Endothelial cell of umbilical vein (primary cell): Measurements from ENCODE around the gene LRP1B. TPM values are rescaled to one million over a fixed set of nuclear protein-coding genes. Genes with fewer than 3 reads are reported as not detected.

Experiments used
- BruUV-seq: library from RNA; stranded (reverse); fragments of 400-500 nt; replicated peaks from 2 replicates; lab custom pipeline; 2021; lab: Mats Ljungman, UMichigan
- CTCF ChIA-PET: fragments of 300-600, 350-600 bp; sonication (Branson Sonifier 250); formaldehyde crosslinking; loops from one replicate; lab custom pipeline; 2021; ENCODE audit warnings: antibody characterized with exemption, inconsistent platforms; lab: Charles Lee
- POLR2A ChIA-PET: fragments of 300-600, 350-600 bp; sonication (Branson Sonifier 250); formaldehyde crosslinking; loops from one replicate; lab custom pipeline; 2021; ENCODE audit warnings: antibody characterized with exemption, inconsistent platforms; lab: Charles Lee
- DNase-seq: peaks from one replicate; pipeline ENCODE4 v3.0.0-alpha.2; 2011; ENCODE audit warnings: low read depth, low spot score
- FAIRE-seq: peaks from 2 replicates; lab custom pipeline; 2011; peaks lifted over from hg19 to GRCh38; lab: Jason Lieb, UNC
- H2AFZ ChIP-seq: 2 replicates; pipeline ENCODE4 v1.6.0; 2012; ENCODE audit warnings: low read depth, low read length, control low read depth, inconsistent platforms
- H3K27ac ChIP-seq: 2 replicates; pipeline ENCODE4 v1.5.1; 2011; ENCODE audit warnings: low read depth, mild to moderate bottlenecking, control low read depth, low read length, moderate library complexity; ENCODE audit not compliant: insufficient read depth
- H3K27me3 ChIP-seq, 2 experiments: 2 replicates each; pipeline versions ENCODE4 v1.6.0 to v1.6.1; 2011; ENCODE audit warnings: low read length in 2 of 2, mixed read lengths in 1 of 2; ENCODE audit not compliant: control insufficient read depth in 2 of 2, insufficient read depth in 2 of 2
- H3K36me3 ChIP-seq, 2 experiments: 2 replicates in 1 of 2; 3 replicates in 1 of 2; pipeline ENCODE4 v1.5.1; 2011; ENCODE audit warnings: low read length in 2 of 2, mild to moderate bottlenecking in 1 of 2, moderate library complexity in 1 of 2; ENCODE audit not compliant: control insufficient read depth in 2 of 2, insufficient read depth in 2 of 2; ENCODE audit errors: extremely low read depth in 1 of 2
- H3K4me1 ChIP-seq: 3 replicates; pipeline ENCODE4 v1.5.1; 2011; ENCODE audit warnings: mild to moderate bottlenecking, low read length; ENCODE audit not compliant: control insufficient read depth, insufficient read depth; ENCODE audit errors: extremely low read depth
- H3K4me2 ChIP-seq: 2 replicates; pipeline ENCODE4 v1.6.1; 2011; ENCODE audit warnings: low read length, control low read depth, mixed read lengths; ENCODE audit not compliant: insufficient read depth
- H3K4me3 ChIP-seq, 3 experiments: fragments of 200-600 bp in 1 of 3; sonication (generic), shearing (Covaris generic) in 1 of 3; replicated peaks in 1 of 3; 2 replicates each; pipeline ENCODE4 v1.5.1; 2011 to 2016; ENCODE audit warnings: control low read depth in 3 of 3, low read length in 3 of 3, mild to moderate bottlenecking in 2 of 3, inconsistent platforms in 1 of 3, low read depth in 1 of 3, moderate library complexity in 1 of 3; ENCODE audit not compliant: insufficient read depth in 1 of 3
- H3K79me2 ChIP-seq: 2 replicates; pipeline ENCODE4 v1.6.0; 2012; ENCODE audit warnings: low read length, inconsistent platforms; ENCODE audit not compliant: control insufficient read depth, insufficient read depth
- H3K9ac ChIP-seq: replicated peaks from 2 replicates; pipeline ENCODE3; 2011; ENCODE audit warnings: low read length, control low read depth; ENCODE audit not compliant: insufficient read depth; ENCODE audit errors: extremely low read depth
- H3K9me1 ChIP-seq: replicated peaks from 3 replicates; pipeline ENCODE4 v1.6.0; 2011; ENCODE audit warnings: mild to moderate bottlenecking, low read length; ENCODE audit not compliant: control insufficient read depth, insufficient read depth; ENCODE audit errors: extremely low read depth
- H3K9me3 ChIP-seq: replicated peaks from 2 replicates; pipeline ENCODE4 v1.5.1; 2012; ENCODE audit warnings: low read length, inconsistent platforms; ENCODE audit not compliant: control insufficient read depth, insufficient read depth
- H4K20me1 ChIP-seq: replicated peaks from 2 replicates; pipeline ENCODE3; 2011; ENCODE audit warnings: mild to moderate bottlenecking, low read length; ENCODE audit not compliant: control insufficient read depth, insufficient read depth; ENCODE audit errors: extremely low read depth
- CTCF ChIP-seq, 2 donors: IDR thresholded peaks; 1 replicate in 1 of 2; 2 replicates in 1 of 2; pipeline ENCODE4 v1.5.1; 2011; ENCODE audit warnings: low read length in 2 of 2, mild to moderate bottlenecking in 2 of 2, moderate library complexity in 2 of 2, control low read depth in 1 of 2, inconsistent platforms in 1 of 2, low read depth in 1 of 2; ENCODE audit not compliant: insufficient read depth in 1 of 2; ENCODE audit errors: extremely low read depth in 1 of 2
- EZH2 ChIP-seq: IDR thresholded peaks from 2 replicates; pipeline ENCODE4 v1.6.1; 2012; ENCODE audit warnings: borderline replicate concordance, low read depth, mild to moderate bottlenecking, moderate library complexity, low read length, inconsistent platforms; ENCODE audit not compliant: severe bottlenecking
- FOS ChIP-seq: IDR thresholded peaks from 2 replicates; pipeline ENCODE4 v1.6.1; 2011; ENCODE audit warnings: mild to moderate bottlenecking, low read length, moderate library complexity, borderline replicate concordance; ENCODE audit not compliant: insufficient read depth
- GATA2 ChIP-seq: IDR thresholded peaks from 2 replicates; pipeline ENCODE4 v1.7.0; 2011; ENCODE audit warnings: low read depth, mild to moderate bottlenecking, moderate library complexity, mixed read lengths, low read length; ENCODE audit not compliant: insufficient read length, insufficient read depth
- JUN ChIP-seq: IDR thresholded peaks from 2 replicates; pipeline ENCODE4 v1.6.1; 2011; ENCODE audit warnings: borderline replicate concordance, low read depth; ENCODE audit not compliant: insufficient read length, insufficient read depth
- MYC ChIP-seq: IDR thresholded peaks from one replicate; pipeline ENCODE4 v1.6.1; 2011; ENCODE audit warnings: mild to moderate bottlenecking, low read depth, low read length
- POLR2A ChIP-seq: IDR thresholded peaks from 2 replicates; pipeline ENCODE4 v1.6.1; 2012; ENCODE audit warnings: low read depth, mild to moderate bottlenecking, control low read depth, low read length
- POLR2AphosphoS5 ChIP-seq: IDR thresholded peaks from 2 replicates; pipeline ENCODE4 v1.6.1; 2012; ENCODE audit warnings: low read depth, mild to moderate bottlenecking, control low read depth, low read length, moderate library complexity; ENCODE audit not compliant: insufficient read depth
- dilution Hi-C: fragments of 300-500 bp; cut with MboI; formaldehyde crosslinking; loops from one replicate; pipeline ENCODE4 v1.15.0; 2019; ENCODE audit warnings: low sequenced_read_pairs; ENCODE audit not compliant: extremely low pct_ligation_motif_present
- intact Hi-C: fragments of 100-400 bp; cut with micrococcal nuclease; formaldehyde crosslinking; loops from one replicate; pipeline ENCODE4 v1.10.0; 2022
- polyA plus RNA-seq, 4 experiments: library from polyadenylated mRNA; depleted of rRNA in 3 of 4; stranded (reverse) in 3 of 4; unstranded in 1 of 4; fragments of >200 nt; gene quantifications; 2 replicates each; pipeline versions ENCODE4 v1.2.1 to v1.2.3, GENCODE V29; 2011 to 2012; ENCODE audit warnings: missing spikeins in 1 of 4
- total RNA-seq: library from RNA; stranded (reverse); gene quantifications from 2 replicates; pipeline ENCODE4 v1.2.3, GENCODE V29; 2021

LRP1B gene
- total and polyA plus RNA-seq, 2 donors (not counting 3 experiments of a cell fraction or from before 2014, with no cell fraction given), result 0.03 to 0.07 TPM

GRCh38 chr2:141943918-141944317 lies 186.9 kb downstream of the LRP1B start:
- no peak for FAIRE-seq
- Histone ChIP-seq H4K20me1 (no peaks in the 10 kb centered on the region), H3K27me3 (no peaks in the 10 kb centered on the region), H3K9me3 (no peaks in the 10 kb centered on the region), H3K9me1 (no peaks in the 10 kb centered on the region), H3K36me3 (no peaks in the 10 kb centered on the region), H3K4me2 (no peak overlapping the region), H3K4me3 (no peak overlapping the region), H3K4me1 (no peaks in the 10 kb centered on the region), H3K27ac (no peak overlapping the region), H3K9ac (no peak overlapping the region), H2AFZ (no peak overlapping the region), H3K79me2 (no peaks in the 10 kb centered on the region)
- intact Hi-C loops (no loop called here), dilution Hi-C loops (no loop called here)
- POLR2A ChIA-PET, result no interaction called here
- CTCF ChIA-PET, result no interaction called here
- BruUV-seq, result no TSS peak
- DNase-seq, result no peak
- TF ChIP-seq POLR2A (no peak), GATA2 (no peak), JUN (no peak), MYC (no peak), POLR2AphosphoS5 (no peak), EZH2 (no peak), CTCF (IDR thresholded peaks at IDR 0.05; ENCODE audit: extremely low read depth in 1 of 2, insufficient read depth in 1 of 2, low read depth in 1 of 2, low read length in 2 of 2) (no peak), FOS (no peak)
